HG02763 (cell line): ENCODE results near the gene OR7D2.
"Not testable (repeated sequence)": the region's sequence is repeated elsewhere in the genome, so short reads cannot be mapped to it uniquely, and the experiment has no call there.

Source experiments
- ATAC-seq: cut with Tn5 transposase; IDR thresholded peaks from one replicate; pipeline ENCODE4 v1.9.1; 2021; ENCODE audit warnings: mild to moderate bottlenecking, moderate library complexity; ENCODE audit not compliant: unreplicated experiment

OR7D2 gene

GRCh38 chr19:9198044-9198443 lies 19.3 kb downstream of the OR7D2 start:
- not testable (repeated sequence) for ATAC-seq

GRCh38 chr19:9205501-9206113 lies 26.8 kb downstream of the OR7D2 start:
- ATAC-seq: no peak

- no peak for ATAC-seq
Measured at GRCh38 chr19:9219489-9219888, 40.7 kb downstream of the OR7D2 start, which contains the start of gene OR7D4. Gene OR7D4 (minus strand): TSS chr19:9219589. CDS start chr19:9214837, 4,752 bp downstream.
